Heart left ventricle (tissue), 16 donors: ENCODE measurements around the gene TMEM72. TPM values are rescaled to one million over a fixed set of nuclear protein-coding genes. Genes with fewer than 3 reads are reported as not detected.

Source experiments
- ATAC-seq, 4 donors: fragments of 200-7000 bp; cut with Tn5 transposase; one replicate each; pipeline ENCODE4 v1.9.1; 2020 to 2022; ENCODE audit warnings: moderate library complexity in 4 of 4, mild to moderate bottlenecking in 3 of 4, moderate number of reproducible peaks in 1 of 4
- DNase-seq, 5 donors: peaks; one replicate each; pipeline ENCODE4 v3.0.0-alpha.2; 2020
- H3K27ac ChIP-seq, 12 donors: fragments of 200-600 bp; sonication (generic) in 4 of 12; one replicate each; pipeline versions ENCODE4 v1.5.0 to v1.8.0; 2016 to 2022; ENCODE audit warnings: mild to moderate bottlenecking in 2 of 12
- H3K27me3 ChIP-seq, 9 donors: fragments of 200-600 bp; sonication (generic) in 2 of 9; one replicate each; pipeline versions ENCODE4 v1.5.1 to v1.8.0; 2016 to 2022; ENCODE audit warnings: mild to moderate bottlenecking in 3 of 9
- H3K36me3 ChIP-seq, 9 donors: fragments of 200-600 bp; sonication (generic) in 2 of 9; one replicate each; pipeline versions ENCODE4 v1.5.0 to v1.8.0; 2018 to 2022; ENCODE audit warnings: mild to moderate bottlenecking in 2 of 9
- H3K4me1 ChIP-seq, 12 donors: fragments of 200-600 bp; sonication (generic) in 4 of 12; one replicate each; pipeline versions ENCODE4 v1.5.0 to v1.8.0; 2016 to 2022; ENCODE audit warnings: mild to moderate bottlenecking in 3 of 12
- H3K4me3 ChIP-seq, 12 donors: fragments of 200-600 bp; sonication (generic) in 4 of 12; one replicate each; pipeline versions ENCODE4 v1.5.0 to v1.8.0; 2017 to 2022; ENCODE audit warnings: mild to moderate bottlenecking in 9 of 12, moderate library complexity in 4 of 12
- H3K9me3 ChIP-seq, 12 donors: fragments of 200-600 bp; sonication (generic) in 4 of 12; one replicate each; pipeline versions ENCODE4 v1.5.0 to v1.8.0; 2016 to 2022; ENCODE audit warnings: mild to moderate bottlenecking in 1 of 12
- POLR2A ChIP-seq, 2 donors: fragments of 450-650 bp; IDR thresholded peaks; one replicate each; pipeline ENCODE4 v1.6.1; 2017; ENCODE audit warnings: antibody characterized with exemption in 2 of 2, mild to moderate bottlenecking in 2 of 2, moderate library complexity in 2 of 2
- WGBS, 4 donors: extraction: QIAGEN DNeasy Blood & Tissue Kit in 2 of 4; methylation state at CpG; one replicate each; pipeline versions ENCODE4 v1.1.5 to v1.1.7; 2013 to 2018; 5-methylcytosine and 5-hydroxymethylcytosine counted together
- intact Hi-C, 10 donors: fragments of 100-400 bp; cut with DNase I; formaldehyde crosslinking; loops; one replicate each; pipeline versions ENCODE4 v1.11.1 to v1.14.2; 2022
- polyA plus RNA-seq, 2 donors: library from polyadenylated mRNA; stranded (reverse); fragments of 200-250 nt; gene quantifications; one replicate each; pipeline ENCODE4 v1.2.3, GENCODE V29; 2013
- total RNA-seq, 9 donors: library from RNA; depleted of rRNA in 2 of 9; stranded (reverse); fragments of >200 nt in 2 of 9; fragmentation: NEBNext Ultra II Directional in 3 of 9; extraction: Animal tissue kit (Norgen Biotek cat#: 25700) in 3 of 9; gene quantifications; one replicate each; pipeline versions ENCODE4 v1.1.0 to v1.2.4, GENCODE V29; 2016 to 2023
- TF ChIP-seq, protein P1 (sequence below), 12 donors: fragments of 200-600 bp; sonication (generic) in 4 of 12; IDR thresholded peaks; one replicate each; pipeline versions ENCODE4 v1.5.0 to v1.8.0; 2018 to 2022; ENCODE audit warnings: antibody characterized with exemption in 12 of 12, mild to moderate bottlenecking in 5 of 12
- donor health status: ischemic (EF 13 %, LVEDD 7.1; RV severe dilation, severe dysfunction).
- donor health status: healthy with polysubstance abuse.
- donor health status: DM: no; HTN: yes; CAD: no.
- donor health status: DM: no; HTN: no; CAD: no.
- donor health status: ischemic (EF 25% LVEDD 6.9; RV normal size, moderate dysfunction).
- donor health status: ischemic (EF 25% LVEDD 5.7; RV mildly dilated, moderate dysfunction).
- donor health status: healthy.
- donor health status: DM: yes; HTN: yes; CAD: no.
- donor health status: ischemic (EF 35%, LVEDD 5.7; RV mildly dilated, moderate dysfunction).
- donor health status: nonischemic (EF 11% LVEDD 7.7; RV severe dilation, severe dysfunction).
- donor health status: DM: yes; HTN: yes; CAD: no.
- donor health status: PGD.
- donor health status: ischemic (EF 29% LVEDD 5.4; RV normal size, mild dysfunction).
- donor health status: nonischemic (EF 23%, LVEDD 6.1; RV moderate dilation, normal function).

TMEM72 gene
- total and polyA plus RNA-seq, 11 donors, result 0.15 to 0.27 TPM; not detected in 9

DNA sequence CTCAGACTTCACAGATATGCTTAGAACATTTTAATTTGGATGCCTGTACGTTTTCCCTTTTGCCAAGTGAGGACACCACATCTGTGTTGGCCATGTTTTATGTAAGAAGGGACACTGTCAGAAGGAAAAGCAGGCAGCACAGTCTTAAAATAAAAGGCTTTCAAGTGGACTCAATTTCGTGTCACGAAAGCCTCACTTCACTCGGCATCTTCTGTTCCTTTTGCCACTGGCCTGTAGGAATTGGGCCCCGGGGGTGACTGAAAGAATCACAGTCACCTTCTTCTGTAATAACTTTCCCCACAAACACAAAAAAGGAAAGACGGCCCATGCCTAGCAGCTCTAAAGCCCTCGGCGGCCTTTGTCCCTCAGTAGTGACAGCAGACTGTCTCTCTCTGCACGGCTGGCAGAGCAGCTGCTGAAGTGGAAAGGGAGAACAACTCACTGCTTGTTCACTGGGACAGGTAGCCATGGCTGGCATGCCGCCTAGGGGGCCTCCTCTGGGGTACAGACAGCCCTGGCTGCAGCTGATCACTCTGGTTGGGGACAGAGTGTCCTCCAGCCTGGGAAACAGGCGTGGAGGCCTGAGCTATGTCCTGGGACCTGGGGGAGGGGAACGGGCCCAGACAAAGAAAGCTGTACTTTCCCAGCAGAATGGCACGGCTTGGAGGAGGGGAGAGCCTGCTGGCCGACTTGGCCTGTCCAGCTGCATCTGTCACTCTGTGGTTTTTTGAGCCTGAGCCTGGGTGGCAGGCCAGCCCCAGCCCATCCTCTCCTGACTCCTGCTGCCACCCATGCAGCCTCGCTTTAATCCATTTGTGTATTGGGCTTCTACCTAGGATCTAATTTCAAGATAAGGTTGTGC, 52.9 kb downstream of the TMEM72 start:
- H3K36me3 ChIP-seq, result no peaks in the 10 kb centered on the region
- peaks cover 21 to 94% (median 82%) of the 10 kb centered on the region in 12 donors for H3K4me1 ChIP-seq
- H3K27me3 ChIP-seq, result no peaks in the 10 kb centered on the region
- H3K27ac ChIP-seq, result peak overlapping the region; percentile 83 to 98 (median 94)
- WGBS, 4 donors, result 33 to 43% (median 41%) methylated on average over 13 to 15 of the region's 15 CpGs
- ATAC-seq (peak; percentile 64 to 79 (median 66)), DNase-seq (peak; percentile 66 to 94 (median 88))
- intact Hi-C loops, result no loop called here
- H3K4me3 ChIP-seq, result peak overlapping the region in 9 of 12 donors; percentile 14 to 86 (median 76)
- TF ChIP-seq POLR2A (IDR thresholded peaks at IDR 0.05), result peak in 1 of 2 donors; percentile 48
- TF ChIP-seq, protein P1, sequence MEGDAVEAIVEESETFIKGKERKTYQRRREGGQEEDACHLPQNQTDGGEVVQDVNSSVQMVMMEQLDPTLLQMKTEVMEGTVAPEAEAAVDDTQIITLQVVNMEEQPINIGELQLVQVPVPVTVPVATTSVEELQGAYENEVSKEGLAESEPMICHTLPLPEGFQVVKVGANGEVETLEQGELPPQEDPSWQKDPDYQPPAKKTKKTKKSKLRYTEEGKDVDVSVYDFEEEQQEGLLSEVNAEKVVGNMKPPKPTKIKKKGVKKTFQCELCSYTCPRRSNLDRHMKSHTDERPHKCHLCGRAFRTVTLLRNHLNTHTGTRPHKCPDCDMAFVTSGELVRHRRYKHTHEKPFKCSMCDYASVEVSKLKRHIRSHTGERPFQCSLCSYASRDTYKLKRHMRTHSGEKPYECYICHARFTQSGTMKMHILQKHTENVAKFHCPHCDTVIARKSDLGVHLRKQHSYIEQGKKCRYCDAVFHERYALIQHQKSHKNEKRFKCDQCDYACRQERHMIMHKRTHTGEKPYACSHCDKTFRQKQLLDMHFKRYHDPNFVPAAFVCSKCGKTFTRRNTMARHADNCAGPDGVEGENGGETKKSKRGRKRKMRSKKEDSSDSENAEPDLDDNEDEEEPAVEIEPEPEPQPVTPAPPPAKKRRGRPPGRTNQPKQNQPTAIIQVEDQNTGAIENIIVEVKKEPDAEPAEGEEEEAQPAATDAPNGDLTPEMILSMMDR (IDR thresholded peaks at IDR 0.05), result no peak
- no peaks in the 10 kb centered on the region for H3K9me3 ChIP-seq

- peak in 1 of 5 donors; percentile 2 for DNase-seq
- no peak for ATAC-seq
- H3K4me1 ChIP-seq, result peaks cover 23 to 100% (median 89%) of the 10 kb centered on the region in 12 donors
- H3K27ac ChIP-seq, result peak overlapping the region; percentile 83 to 98 (median 94)
- no peak for TF ChIP-seq POLR2A (IDR thresholded peaks at IDR 0.05)
- TF ChIP-seq, protein P1 (IDR thresholded peaks at IDR 0.05), result no peak
- peak overlapping the region in 1 of 12 donors; percentile 86 for H3K4me3 ChIP-seq
- H3K9me3 ChIP-seq, result no peaks in the 10 kb centered on the region
- peaks cover 0 to 11% (median under 1%) of the 10 kb centered on the region in 9 donors for H3K36me3 ChIP-seq
- no peaks in the 10 kb centered on the region for H3K27me3 ChIP-seq
- 76 to 89% (median 86%) methylated on average over 1 of the region's 1 CpG for WGBS, 4 donors
- intact Hi-C loops, result no loop called here
Measured at GRCh38 chr10:44965104-44965503, 54.0 kb downstream of the TMEM72 start.

GRCh38 chr10:44965651-44966097, 54.5 kb downstream of the TMEM72 start:
- H3K27ac ChIP-seq, result peak overlapping the region; percentile 83 to 98 (median 94)

More at GRCh38 chr10:44965651-44966097, 54.5 kb downstream of the TMEM72 start:
- no peak overlapping the region for H3K4me3 ChIP-seq
- H3K36me3 ChIP-seq, result peaks cover 0 to 16% (median 6%) of the 10 kb centered on the region in 9 donors
- intact Hi-C loops, result no loop called here
- no peaks in the 10 kb centered on the region for H3K27me3 ChIP-seq
- DNase-seq (peak in 2 of 5 donors; percentile 37 to 74), ATAC-seq (peak in 3 of 4 donors; percentile 34 to 42 (median 39))
- WGBS, 4 donors, result 54 to 60% (median 58%) methylated on average over 6 of the region's 6 CpGs
- no peaks in the 10 kb centered on the region for H3K9me3 ChIP-seq
- TF ChIP-seq, protein P1 (IDR thresholded peaks at IDR 0.05), result peak in 6 of 12 donors; percentile 15 to 38 (median 26)
- no peak for TF ChIP-seq POLR2A (IDR thresholded peaks at IDR 0.05)
- H3K4me1 ChIP-seq, result peaks cover 23 to 97% (median 88%) of the 10 kb centered on the region in 12 donors
